Breast epithelium (tissue), 4 donors: ENCODE data around the gene ESPN. TPM values are rescaled to one million over a fixed set of nuclear protein-coding genes. Genes with fewer than 3 reads are reported as not detected.
"Not testable (repeated sequence)": the region's sequence is repeated elsewhere in the genome, so short reads cannot be mapped to it uniquely, and the experiment has no call there.

Experiments
- DNase-seq, 2 donors: peaks; one replicate each; pipeline ENCODE4 v3.0.0-alpha.2; 2019; ENCODE audit warnings: low spot score in 2 of 2
- H3K27ac ChIP-seq, 2 donors: fragments of 200-600 bp; sonication (generic) in 1 of 2; one replicate each; pipeline ENCODE4 v1.5.1; 2016 to 2019; ENCODE audit warnings: mild to moderate bottlenecking in 1 of 2
- H3K27me3 ChIP-seq, 2 donors: fragments of 200-600 bp; sonication (generic) in 1 of 2; one replicate each; pipeline versions ENCODE4 v1.5.1 to v1.6.0; 2017 to 2019; ENCODE audit warnings: control low read depth in 1 of 2, mild to moderate bottlenecking in 1 of 2
- H3K36me3 ChIP-seq: fragments of 200-600 bp; one replicate; pipeline ENCODE4 v1.5.1; 2019
- H3K4me1 ChIP-seq, 2 donors: fragments of 200-600 bp; sonication (generic); one replicate each; pipeline ENCODE4 v1.5.1; 2016 to 2019; ENCODE audit warnings: control low read depth in 1 of 2
- H3K4me3 ChIP-seq, 3 donors: fragments of 200-600 bp; sonication (generic); 1 replicate in 2 of 3; 2 replicates in 1 of 3; pipeline ENCODE4 v1.5.1; 2016 to 2019; ENCODE audit warnings: mild to moderate bottlenecking in 3 of 3, moderate library complexity in 2 of 3
- H3K9me3 ChIP-seq, 2 donors: fragments of 200-600 bp; sonication (generic) in 1 of 2; one replicate each; pipeline ENCODE4 v1.5.1; 2016 to 2019; ENCODE audit warnings: control low read depth in 1 of 2
- POLR2A ChIP-seq: fragments of 450-650 bp; IDR thresholded peaks from one replicate; pipeline ENCODE4 v1.6.1; 2016; ENCODE audit warnings: antibody characterized with exemption, mild to moderate bottlenecking, moderate library complexity
- POLR2AphosphoS5 ChIP-seq, 3 donors: sonication (generic); formaldehyde crosslinking; IDR thresholded peaks; one replicate each; pipeline ENCODE4 v1.6.1; 2017; ENCODE audit warnings: antibody characterized with exemption in 3 of 3
- intact Hi-C: fragments of 100-400 bp; cut with DNase I; formaldehyde crosslinking; loops from one replicate; pipeline ENCODE4 v1.15.1; 2023; ENCODE audit warnings: low total_unique reads
- total RNA-seq, 3 donors: library from RNA; depleted of rRNA; stranded (reverse); fragments of >200 nt; gene quantifications; one replicate each; pipeline ENCODE4 v1.1.0, GENCODE V29; 2016
- TF ChIP-seq, protein P1 (sequence below), 3 donors: fragments of 450-650 bp; IDR thresholded peaks; one replicate each; pipeline ENCODE4 v1.5.1; 2016 to 2017; ENCODE audit warnings: antibody characterized with exemption in 3 of 3, mild to moderate bottlenecking in 3 of 3, moderate library complexity in 3 of 3

Gene ESPN
- total RNA-seq, 3 donors from 2014 or later = 10.8 to 11.1 TPM; not detected in 1

DNA sequence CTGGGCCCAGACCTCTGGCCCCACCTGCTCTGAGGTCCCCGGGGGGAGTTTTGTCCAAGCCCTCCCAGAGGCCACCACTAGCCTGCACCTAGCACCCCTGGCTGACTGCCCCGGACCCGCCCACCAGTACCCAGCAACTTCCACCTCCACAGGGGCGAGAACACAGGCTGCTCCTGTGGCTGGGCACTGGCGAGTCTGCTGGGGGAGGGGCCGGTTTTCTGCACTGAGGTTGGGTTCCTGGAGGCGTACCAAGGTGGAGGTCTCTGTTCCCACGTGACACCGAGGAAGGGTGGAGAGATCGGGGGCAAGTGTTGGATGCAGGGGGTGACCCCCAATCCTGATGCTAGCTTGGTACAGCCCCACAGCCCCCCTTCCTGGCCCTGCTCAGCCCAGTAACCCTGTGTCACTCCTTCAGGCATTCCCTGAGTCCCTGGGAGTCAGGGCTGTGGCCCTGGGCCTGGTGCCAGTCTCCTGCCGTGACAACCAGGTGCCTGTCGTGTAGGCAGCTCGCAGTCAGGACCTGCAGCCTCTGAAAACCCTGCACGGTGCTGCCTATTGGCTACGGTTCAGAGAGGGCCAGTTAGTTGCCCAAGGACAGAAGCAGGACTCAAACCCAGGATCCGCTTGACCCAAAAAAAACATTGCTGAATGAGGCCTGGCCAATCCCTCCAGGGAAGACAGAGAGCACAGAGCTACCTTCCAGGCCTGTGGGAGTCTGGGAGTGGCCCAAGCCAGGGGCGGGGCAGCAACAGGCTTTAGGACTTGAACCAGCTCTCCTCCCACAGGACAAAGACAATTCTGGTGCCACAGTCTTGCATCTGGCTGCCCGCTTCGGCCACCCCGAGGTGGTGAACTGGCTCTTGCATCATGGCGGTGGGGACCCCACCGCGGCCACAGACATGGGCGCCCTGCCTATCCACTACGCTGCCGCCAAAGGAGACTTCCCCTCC, 3.1 kb downstream of the ESPN start:
- DNase-seq = peak; percentile 61 to 82
- Histone ChIP-seq H3K27me3 (peaks cover 3 to 19% of the 10 kb centered on the region in 2 donors), H3K4me3 (no peak overlapping the region), H3K9me3 (no peaks in the 10 kb centered on the region), H3K36me3 (no peaks in the 10 kb centered on the region), H3K27ac (peak overlapping the region; percentile 33 to 61), H3K4me1 (peaks cover 10 to 31% of the 10 kb centered on the region in 2 donors)
- intact Hi-C loops = no loop called here
- TF ChIP-seq POLR2A = no peak
- TF ChIP-seq, protein P1, sequence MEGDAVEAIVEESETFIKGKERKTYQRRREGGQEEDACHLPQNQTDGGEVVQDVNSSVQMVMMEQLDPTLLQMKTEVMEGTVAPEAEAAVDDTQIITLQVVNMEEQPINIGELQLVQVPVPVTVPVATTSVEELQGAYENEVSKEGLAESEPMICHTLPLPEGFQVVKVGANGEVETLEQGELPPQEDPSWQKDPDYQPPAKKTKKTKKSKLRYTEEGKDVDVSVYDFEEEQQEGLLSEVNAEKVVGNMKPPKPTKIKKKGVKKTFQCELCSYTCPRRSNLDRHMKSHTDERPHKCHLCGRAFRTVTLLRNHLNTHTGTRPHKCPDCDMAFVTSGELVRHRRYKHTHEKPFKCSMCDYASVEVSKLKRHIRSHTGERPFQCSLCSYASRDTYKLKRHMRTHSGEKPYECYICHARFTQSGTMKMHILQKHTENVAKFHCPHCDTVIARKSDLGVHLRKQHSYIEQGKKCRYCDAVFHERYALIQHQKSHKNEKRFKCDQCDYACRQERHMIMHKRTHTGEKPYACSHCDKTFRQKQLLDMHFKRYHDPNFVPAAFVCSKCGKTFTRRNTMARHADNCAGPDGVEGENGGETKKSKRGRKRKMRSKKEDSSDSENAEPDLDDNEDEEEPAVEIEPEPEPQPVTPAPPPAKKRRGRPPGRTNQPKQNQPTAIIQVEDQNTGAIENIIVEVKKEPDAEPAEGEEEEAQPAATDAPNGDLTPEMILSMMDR (IDR thresholded peaks at IDR 0.05) = no peak
- no peak for TF ChIP-seq POLR2AphosphoS5 (IDR thresholded peaks at IDR 0.05)

DNA sequence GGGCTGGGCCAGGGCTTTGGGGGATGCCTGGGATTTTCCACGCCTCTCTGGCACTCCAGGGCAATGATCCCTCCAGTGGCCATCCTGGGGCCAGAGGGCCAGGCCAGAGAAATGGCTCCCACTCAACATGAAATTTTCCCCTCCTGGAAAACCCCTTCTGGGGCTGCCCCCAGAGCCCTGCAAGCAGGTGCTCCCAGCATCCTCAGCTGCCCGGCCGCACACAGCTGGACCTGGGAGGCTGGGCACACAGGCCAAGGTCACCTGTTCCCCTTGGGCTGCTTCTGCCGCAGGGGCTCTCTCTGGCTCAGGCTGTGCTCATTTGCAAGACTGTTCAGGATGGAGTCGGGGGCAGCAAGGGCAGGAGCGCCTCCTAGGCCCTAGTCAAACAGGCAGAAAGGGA, 3.9 kb downstream of the ESPN start:
- intact Hi-C loops, H3K4me3 ChIP-seq, DNase-seq, H3K9me3 ChIP-seq, H3K36me3 ChIP-seq: not testable (repeated sequence)
- peak overlapping the region; percentile 33 to 61 for H3K27ac ChIP-seq
- peaks cover 3 to 19% of the 10 kb centered on the region in 2 donors for H3K27me3 ChIP-seq
- peaks cover 10 to 31% of the 10 kb centered on the region in 2 donors for H3K4me1 ChIP-seq

DNA sequence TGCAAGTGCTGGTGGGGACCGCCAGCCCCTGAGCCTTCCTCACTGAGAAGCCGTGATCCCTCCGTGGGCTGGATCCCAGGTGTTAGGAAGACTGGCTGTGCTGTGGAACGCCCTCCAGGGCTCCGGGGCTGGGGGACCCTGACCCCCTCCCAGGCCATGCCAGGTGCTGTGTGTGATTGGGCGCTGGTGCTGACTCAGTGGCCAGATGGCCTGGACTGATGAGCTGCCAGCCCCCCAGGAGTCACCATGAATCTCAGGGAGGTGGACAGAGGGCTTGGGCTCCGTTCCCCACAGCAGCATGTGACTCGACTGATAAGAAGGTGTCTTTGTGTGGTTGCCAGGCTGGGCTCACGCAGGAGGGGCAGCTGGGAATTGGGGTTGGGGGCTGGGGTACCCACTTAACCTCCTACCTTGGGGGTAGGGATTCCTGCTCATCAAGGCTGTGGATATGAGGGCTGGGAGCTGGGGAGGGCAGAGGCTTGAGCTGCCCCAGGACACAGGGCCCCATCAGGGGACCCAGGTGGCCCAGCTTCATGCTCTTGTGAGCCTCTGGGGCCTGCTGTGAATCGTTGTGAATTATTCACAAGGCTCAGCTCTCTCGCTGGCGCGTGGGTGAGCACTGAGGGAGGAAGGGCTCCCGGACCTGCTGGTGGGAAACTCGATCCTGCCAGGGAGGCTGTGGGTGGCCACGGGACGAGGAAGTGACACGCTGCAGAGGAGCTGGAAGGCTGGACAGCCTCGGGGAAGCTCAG, 5.3 kb downstream of the ESPN start:
- H3K4me3 ChIP-seq, DNase-seq, H3K36me3 ChIP-seq, H3K9me3 ChIP-seq, intact Hi-C loops: not testable (repeated sequence)
- H3K27me3 ChIP-seq = peaks cover 3 to 17% of the 10 kb centered on the region in 2 donors
- H3K4me1 ChIP-seq = peaks cover 5 to 26% of the 10 kb centered on the region in 2 donors
- H3K27ac ChIP-seq = peak overlapping the region; percentile 48 to 61

DNA sequence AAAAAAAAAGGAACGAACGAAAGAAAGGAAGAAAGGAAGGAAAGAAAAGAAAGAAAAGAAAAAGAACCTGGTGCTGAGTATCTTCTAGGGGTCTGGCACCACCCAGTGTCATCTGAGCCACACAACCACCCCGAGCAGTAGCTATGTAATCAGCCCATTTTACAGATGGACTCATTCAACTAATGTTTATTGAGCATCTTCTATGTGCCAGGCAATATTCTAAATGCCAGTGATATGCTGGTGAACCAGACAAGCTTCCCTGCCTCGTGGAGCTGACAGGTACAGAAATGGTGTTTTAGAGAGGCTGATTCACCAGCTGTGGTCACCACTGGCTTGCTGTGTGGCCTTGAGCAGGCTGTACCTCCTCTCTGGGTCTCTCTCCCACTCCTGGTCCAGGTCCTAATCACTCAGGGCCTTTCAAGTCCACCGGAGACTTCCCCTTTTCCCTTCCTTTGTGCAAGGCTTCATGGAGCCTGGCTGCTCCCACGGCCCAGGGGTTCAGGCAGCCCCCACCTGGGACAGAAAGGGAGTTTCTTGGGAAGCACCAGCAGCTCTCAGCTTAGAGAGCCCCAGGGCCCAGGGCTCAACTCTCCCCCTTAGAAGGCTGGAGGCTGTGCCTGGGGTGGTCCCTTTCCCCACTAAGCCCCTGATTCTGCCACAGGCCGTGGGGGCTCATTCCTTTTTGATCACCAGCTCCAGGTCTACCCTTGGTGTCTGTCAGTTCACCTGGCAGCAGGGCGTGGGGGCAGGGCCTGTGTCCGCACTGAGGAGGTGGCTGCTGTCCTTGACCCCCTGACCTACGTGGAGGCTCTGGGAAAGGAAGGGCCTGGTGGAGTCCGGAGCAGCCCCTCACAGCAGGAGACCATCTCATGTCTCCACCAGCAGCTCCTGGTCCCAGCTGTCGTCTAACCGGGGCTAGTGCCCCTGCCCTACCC, 7.3 kb downstream of the ESPN start:
- not testable (repeated sequence) for H3K36me3 ChIP-seq, H3K27ac ChIP-seq, DNase-seq, H3K9me3 ChIP-seq, H3K4me3 ChIP-seq, H3K27me3 ChIP-seq
- intact Hi-C loops = loop anchor here (2.0 kb wide), 1 partner anchor 21 kb away; no protein-coding TSS in a partner anchor
- peaks cover 0 to 19% of the 10 kb centered on the region in 2 donors for H3K4me1 ChIP-seq

DNA sequence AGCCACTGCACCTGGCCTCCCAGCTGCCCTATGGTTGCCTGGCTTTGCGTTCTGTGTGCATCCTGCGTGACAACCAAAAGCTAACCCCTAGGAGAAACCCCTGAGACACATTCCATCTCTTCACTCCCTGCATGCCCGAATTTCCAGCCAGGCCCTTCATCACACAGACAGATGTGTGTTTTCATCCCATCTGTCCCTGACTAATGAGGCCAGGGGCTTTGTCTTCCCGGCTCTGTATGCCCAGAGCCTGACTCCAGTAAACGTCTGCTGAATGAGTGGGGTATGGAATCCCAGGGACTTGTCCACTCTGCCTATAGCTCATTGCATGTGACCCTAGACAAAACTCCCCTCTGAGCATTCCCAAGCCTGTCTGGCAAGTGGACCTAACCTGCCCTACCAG, 9.6 kb downstream of the ESPN start:
- no peak for TF ChIP-seq POLR2A
- TF ChIP-seq, protein P1 (IDR thresholded peaks at IDR 0.05) = no peak
- no peak for TF ChIP-seq POLR2AphosphoS5 (IDR thresholded peaks at IDR 0.05)
- Histone ChIP-seq H3K36me3 (no peaks in the 10 kb centered on the region), H3K4me3 (no peak overlapping the region), H3K27ac (no peak overlapping the region), H3K4me1 (peaks cover 0 to 11% of the 10 kb centered on the region in 2 donors), H3K9me3 (no peaks in the 10 kb centered on the region), H3K27me3 (peaks cover 0 to 6% of the 10 kb centered on the region in 2 donors)
- intact Hi-C loops = no loop called here
- no peak for DNase-seq

DNA sequence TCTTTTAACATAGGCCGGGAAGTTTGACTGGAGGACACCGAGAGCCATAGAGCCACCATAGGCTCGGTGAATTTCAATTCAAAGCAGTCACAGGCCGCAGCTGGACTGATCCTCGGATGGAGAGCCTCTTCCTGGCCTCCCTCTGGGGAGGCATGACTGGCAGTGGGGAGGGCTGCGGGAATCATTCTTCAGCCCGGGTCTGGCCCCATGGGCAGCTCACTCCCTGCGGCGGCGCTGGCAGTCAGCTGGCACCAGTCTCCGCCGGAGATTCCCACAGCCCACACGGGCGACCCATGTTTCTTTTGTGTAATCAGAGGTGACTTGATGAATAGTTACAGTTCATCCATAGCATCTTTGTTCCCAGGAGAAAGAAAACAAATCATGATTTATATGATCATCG, 10.6 kb downstream of the ESPN start:
- peaks cover 0 to 6% of the 10 kb centered on the region in 2 donors for H3K27me3 ChIP-seq
- H3K36me3 ChIP-seq = no peaks in the 10 kb centered on the region
- H3K27ac ChIP-seq = no peak overlapping the region
- H3K4me1 ChIP-seq = peaks cover 0 to 8% of the 10 kb centered on the region in 2 donors
- TF ChIP-seq, protein P1 (IDR thresholded peaks at IDR 0.05) = no peak
- TF ChIP-seq POLR2AphosphoS5 (IDR thresholded peaks at IDR 0.05) = no peak
- intact Hi-C loops = no loop called here
- DNase-seq = no peak
- H3K9me3 ChIP-seq = no peaks in the 10 kb centered on the region
- H3K4me3 ChIP-seq = no peak overlapping the region
